ENCODE results near the gene CRBN.

Gene CRBN

GRCh38 chr3:3189961-3190360, 10.5 kb upstream of the CRBN start:
- DNase-seq (no peak), ATAC-seq (no peak)
- H3K4me1 Mint-ChIP-seq = peaks cover 23% of the 10 kb centered on the region
- H3K27me3 Mint-ChIP-seq = no peaks in the 10 kb centered on the region
- no peak overlapping the region for H3K4me3 Mint-ChIP-seq
- H3K36me3 Mint-ChIP-seq (ENCODE audit: low read depth) = no peaks in the 10 kb centered on the region
- H3K9me3 Mint-ChIP-seq = peaks cover 23% of the 10 kb centered on the region
- no peak overlapping the region for H3K27ac Mint-ChIP-seq

- H3K9me3 Mint-ChIP-seq = peaks cover 23% of the 10 kb centered on the region
- no peaks in the 10 kb centered on the region for H3K36me3 Mint-ChIP-seq (ENCODE audit: low read depth)
- H3K27me3 Mint-ChIP-seq = no peaks in the 10 kb centered on the region
- H3K4me1 Mint-ChIP-seq = peaks cover 23% of the 10 kb centered on the region
- ATAC-seq (no peak), DNase-seq (no peak)
- no peak overlapping the region for H3K27ac Mint-ChIP-seq
- H3K4me3 Mint-ChIP-seq = no peak overlapping the region
Measured at GRCh38 chr3:3189102-3189727, 9.7 kb upstream of the CRBN start.

GRCh38 chr3:3184876-3185275, 5.4 kb upstream of the CRBN start:
- no peak for ATAC-seq
- no peaks in the 10 kb centered on the region for H3K27me3 Mint-ChIP-seq
- no peaks in the 10 kb centered on the region for H3K36me3 Mint-ChIP-seq (ENCODE audit: low read depth)
- H3K4me1 Mint-ChIP-seq = peaks cover 5% of the 10 kb centered on the region
- H3K9me3 Mint-ChIP-seq = peaks cover 23% of the 10 kb centered on the region
- no peak overlapping the region for H3K27ac Mint-ChIP-seq
- DNase-seq = no peak
- no peak overlapping the region for H3K4me3 Mint-ChIP-seq

DNA sequence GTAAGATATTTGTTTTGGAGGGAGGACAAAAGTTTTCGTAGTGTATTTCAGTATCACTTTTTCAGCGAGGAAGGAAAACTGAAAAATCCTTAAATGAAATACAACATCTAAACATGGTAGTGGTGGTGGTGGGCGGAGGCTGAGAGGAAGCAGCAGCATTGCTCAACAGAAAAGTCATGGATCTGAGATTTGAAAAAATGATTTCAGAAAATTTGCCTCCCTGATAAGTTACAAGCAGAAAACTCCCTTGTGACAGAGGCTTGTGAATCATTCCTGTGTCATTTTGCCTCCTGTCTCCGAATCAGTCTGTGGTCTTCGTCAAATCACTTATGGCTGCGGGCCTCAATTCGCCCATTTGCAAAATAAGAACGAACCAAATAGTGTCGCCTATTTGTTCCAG, 965 bp upstream of the CRBN start:
- no peaks in the 10 kb centered on the region for H3K36me3 Mint-ChIP-seq (ENCODE audit: low read depth)
- H3K4me3 Mint-ChIP-seq = no peak overlapping the region
- no peaks in the 10 kb centered on the region for H3K9me3 Mint-ChIP-seq
- H3K27ac Mint-ChIP-seq = no peak overlapping the region
- H3K4me1 Mint-ChIP-seq = peaks cover 38% of the 10 kb centered on the region
- no peak for ATAC-seq
- H3K27me3 Mint-ChIP-seq = no peaks in the 10 kb centered on the region
- no peak for DNase-seq

GRCh38 chr3:3178498-3179328, 778 bp downstream of the CRBN start:
- DNase-seq = no peak
- Mint-ChIP-seq H3K27me3 (no peaks in the 10 kb centered on the region), H3K4me3 (peak overlapping the region; percentile 95), H3K9me3 (no peaks in the 10 kb centered on the region), H3K4me1 (peaks cover 50% of the 10 kb centered on the region), H3K36me3 (ENCODE audit: low read depth) (peaks cover 9% of the 10 kb centered on the region), H3K27ac (peak overlapping the region; percentile 88)
- ATAC-seq = no peak

DNA sequence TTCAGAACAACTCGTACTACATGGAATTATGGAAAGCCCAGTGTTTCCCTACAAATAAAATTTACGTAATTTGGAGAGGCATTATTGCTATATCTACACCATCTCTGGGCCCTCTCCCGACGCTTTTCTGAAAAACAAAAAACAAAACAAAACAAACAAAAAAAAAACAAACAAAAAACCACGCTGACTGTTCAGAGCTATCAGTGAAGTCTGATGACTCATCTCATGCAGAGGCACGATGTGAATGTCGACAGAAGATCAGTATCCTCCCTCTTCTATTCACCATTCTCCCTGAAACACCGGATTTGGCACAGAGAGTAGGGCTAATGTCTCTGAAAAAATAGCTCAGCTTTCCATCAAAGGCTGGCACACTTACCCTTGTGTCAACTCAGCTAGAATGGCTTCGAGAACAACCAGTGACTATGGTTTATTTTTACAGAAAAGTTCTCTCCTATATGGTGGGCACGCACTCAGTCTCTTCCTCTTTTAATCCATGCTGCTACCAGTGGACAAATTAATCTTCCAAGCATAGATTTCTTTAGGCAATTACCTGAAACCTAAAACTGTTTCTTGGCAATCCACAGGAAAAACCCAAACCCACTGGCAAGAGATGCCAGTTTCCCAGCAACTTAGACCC, 1.5 kb downstream of the CRBN start:
- Mint-ChIP-seq H3K4me3 (peak overlapping the region; percentile 95), H3K36me3 (ENCODE audit: low read depth) (peaks cover 16% of the 10 kb centered on the region), H3K27me3 (no peaks in the 10 kb centered on the region), H3K4me1 (peaks cover 57% of the 10 kb centered on the region), H3K27ac (peak overlapping the region; percentile 88), H3K9me3 (no peaks in the 10 kb centered on the region)
- DNase-seq = no peak
- no peak for ATAC-seq

DNA sequence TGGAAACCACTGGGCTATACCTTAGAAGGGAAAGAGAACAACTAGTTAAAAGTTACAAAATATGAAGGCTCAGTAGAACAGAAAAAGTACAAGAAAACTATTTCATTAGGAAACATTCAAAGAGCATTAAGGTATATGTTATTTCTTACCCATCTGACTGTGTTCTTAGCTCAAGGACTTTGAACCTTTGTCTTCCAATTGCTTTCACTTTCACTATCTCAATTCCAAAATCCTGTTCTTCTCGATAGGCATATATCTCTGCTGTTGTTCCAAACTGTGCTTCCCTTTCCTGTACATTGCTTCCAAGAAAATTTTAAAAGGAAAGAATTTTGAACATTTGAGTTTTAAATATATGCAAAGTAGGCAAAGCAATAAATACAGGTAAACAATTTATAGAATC, 6.9 kb downstream of the CRBN start:
- ATAC-seq = no peak
- no peaks in the 10 kb centered on the region for H3K9me3 Mint-ChIP-seq
- H3K4me1 Mint-ChIP-seq = peaks cover 61% of the 10 kb centered on the region
- H3K36me3 Mint-ChIP-seq (ENCODE audit: low read depth) = peaks cover 23% of the 10 kb centered on the region
- no peaks in the 10 kb centered on the region for H3K27me3 Mint-ChIP-seq
- peak overlapping the region; percentile 57 for H3K4me3 Mint-ChIP-seq
- peak overlapping the region; percentile 86 for H3K27ac Mint-ChIP-seq
- no peak for DNase-seq

GRCh38 chr3:3170998-3171397, 8.5 kb downstream of the CRBN start:
- H3K4me1 Mint-ChIP-seq = peaks cover 56% of the 10 kb centered on the region
- H3K27ac Mint-ChIP-seq = no peak overlapping the region
- no peak overlapping the region for H3K4me3 Mint-ChIP-seq
- DNase-seq (no peak), ATAC-seq (no peak)
- H3K9me3 Mint-ChIP-seq = no peaks in the 10 kb centered on the region
- H3K36me3 Mint-ChIP-seq (ENCODE audit: low read depth) = peaks cover 35% of the 10 kb centered on the region
- H3K27me3 Mint-ChIP-seq = no peaks in the 10 kb centered on the region

DNA sequence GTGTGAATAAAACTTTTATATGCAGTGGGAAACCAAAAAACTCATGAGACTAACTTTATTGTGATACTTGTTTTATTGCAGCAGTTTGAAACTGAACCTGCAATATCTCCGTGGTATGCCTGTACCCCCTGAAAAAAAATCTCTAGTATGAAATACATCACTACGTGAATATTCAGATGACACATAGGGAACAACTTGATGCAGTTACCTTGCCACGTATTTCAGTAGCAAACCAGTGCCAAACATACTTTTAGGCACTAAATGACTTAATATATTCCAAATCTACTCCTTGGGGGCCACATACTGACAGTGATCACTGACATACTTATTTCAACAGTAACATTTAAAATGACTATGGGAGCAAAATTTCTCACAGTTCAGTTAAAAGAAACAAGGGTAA, 13.8 kb downstream of the CRBN start:
- Mint-ChIP-seq H3K27ac (peak overlapping the region; percentile 9), H3K27me3 (no peaks in the 10 kb centered on the region), H3K4me1 (peaks cover 33% of the 10 kb centered on the region), H3K9me3 (no peaks in the 10 kb centered on the region), H3K4me3 (no peak overlapping the region), H3K36me3 (ENCODE audit: low read depth) (peaks cover 44% of the 10 kb centered on the region)
- DNase-seq = no peak
- no peak for ATAC-seq

- Mint-ChIP-seq H3K36me3 (ENCODE audit: low read depth) (peaks cover 45% of the 10 kb centered on the region), H3K27me3 (no peaks in the 10 kb centered on the region), H3K4me3 (no peak overlapping the region), H3K27ac (peak overlapping the region; percentile 59), H3K9me3 (no peaks in the 10 kb centered on the region), H3K4me1 (peaks cover 30% of the 10 kb centered on the region)
- ATAC-seq = peak; percentile 40
- no peak for DNase-seq
Measured at GRCh38 chr3:3165241-3165640, 14.2 kb downstream of the CRBN start.

- Mint-ChIP-seq H3K27ac (peak overlapping the region; percentile 53), H3K9me3 (no peaks in the 10 kb centered on the region), H3K4me1 (peaks cover 29% of the 10 kb centered on the region), H3K36me3 (ENCODE audit: low read depth) (peaks cover 52% of the 10 kb centered on the region), H3K4me3 (no peak overlapping the region), H3K27me3 (no peaks in the 10 kb centered on the region)
- ATAC-seq = no peak
- no peak for DNase-seq
Measured at GRCh38 chr3:3160826-3161225, 18.7 kb downstream of the CRBN start.

DNA sequence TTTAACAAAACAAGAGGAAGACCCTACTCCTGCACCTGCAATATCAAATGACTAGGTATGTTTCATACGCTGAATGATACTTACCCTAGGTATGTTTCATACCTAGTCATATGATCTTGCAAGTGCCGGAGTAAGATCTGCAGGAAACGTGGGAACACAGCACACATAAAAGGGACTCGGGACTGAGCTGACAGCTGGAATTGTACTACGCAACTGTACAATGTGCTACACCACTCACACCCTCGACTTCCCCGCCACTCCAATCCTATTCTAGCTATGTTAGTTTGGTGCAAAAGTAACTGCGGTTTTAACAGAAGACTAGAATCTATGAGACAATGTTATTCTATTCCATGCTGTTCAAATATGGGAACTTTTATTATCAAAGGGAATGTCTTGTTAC, 22.0 kb downstream of the CRBN start:
- DNase-seq (no peak), ATAC-seq (no peak)
- H3K9me3 Mint-ChIP-seq = no peaks in the 10 kb centered on the region
- H3K27ac Mint-ChIP-seq = peak overlapping the region; percentile 2
- peaks cover 16% of the 10 kb centered on the region for H3K4me1 Mint-ChIP-seq
- no peaks in the 10 kb centered on the region for H3K27me3 Mint-ChIP-seq
- peaks cover 58% of the 10 kb centered on the region for H3K36me3 Mint-ChIP-seq (ENCODE audit: low read depth)
- no peak overlapping the region for H3K4me3 Mint-ChIP-seq

DNA sequence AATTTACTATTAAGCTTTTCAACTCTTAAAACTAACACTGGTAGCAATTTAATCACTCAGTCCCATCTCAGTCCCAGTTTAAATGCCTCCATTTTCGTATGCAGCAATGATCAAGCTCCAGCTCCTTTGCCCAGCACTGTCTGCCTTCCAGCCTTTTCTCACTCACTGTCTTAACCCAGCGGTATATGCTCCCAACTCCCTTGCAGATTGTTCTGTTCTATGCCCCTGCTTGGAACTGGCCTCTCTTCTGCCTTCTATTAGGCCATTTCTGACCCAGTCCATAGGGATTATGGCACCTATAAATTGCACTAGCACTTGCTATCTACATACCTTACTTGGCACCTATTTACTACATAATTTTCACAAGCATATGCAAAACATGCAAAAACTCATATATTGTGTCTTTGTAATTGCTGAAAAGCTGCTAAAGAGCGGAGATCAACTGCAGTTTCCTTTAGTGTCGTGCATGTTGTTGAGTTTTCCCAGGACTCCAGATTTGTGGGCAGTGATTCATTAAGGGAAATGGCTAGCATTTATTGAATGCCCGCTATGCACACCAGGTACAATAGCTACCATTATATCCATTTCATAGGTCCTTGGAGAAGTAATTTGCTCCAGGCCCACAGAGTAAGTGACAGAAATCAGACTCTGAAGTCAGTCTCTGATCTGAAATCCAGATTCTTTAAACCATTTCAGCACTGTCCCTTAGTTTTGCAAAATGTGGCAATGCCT, 24.4 kb downstream of the CRBN start:
- ATAC-seq (peak; percentile 12), DNase-seq (no peak)
- Mint-ChIP-seq H3K27me3 (no peaks in the 10 kb centered on the region), H3K4me1 (peaks cover 10% of the 10 kb centered on the region), H3K27ac (peak overlapping the region; percentile 32), H3K36me3 (ENCODE audit: low read depth) (peaks cover 64% of the 10 kb centered on the region), H3K4me3 (no peak overlapping the region), H3K9me3 (no peaks in the 10 kb centered on the region)

- ATAC-seq (no peak), DNase-seq (no peak)
- Mint-ChIP-seq H3K4me1 (peaks cover 20% of the 10 kb centered on the region), H3K27me3 (no peaks in the 10 kb centered on the region), H3K36me3 (ENCODE audit: low read depth) (peaks cover 62% of the 10 kb centered on the region), H3K9me3 (no peaks in the 10 kb centered on the region), H3K4me3 (no peak overlapping the region), H3K27ac (peak overlapping the region; percentile 48)
Measured at GRCh38 chr3:3151513-3151912, 28.0 kb downstream of the CRBN start.
